H1 (cell line): ENCODE data around the gene DCP2. TPM values are rescaled to one million over a fixed set of nuclear protein-coding genes. Genes with fewer than 3 reads are reported as not detected.

Experiments used
- CTCF ChIA-PET: fragments of 300-600 bp; sonication (Branson Sonifier 250); formaldehyde crosslinking; loops from one replicate; lab custom pipeline; 2021; ENCODE audit not compliant: partially characterized antibody; lab: Charles Lee
- POLR2A ChIA-PET: fragments of 300-600 bp; sonication (Branson Sonifier 250); formaldehyde crosslinking; loops from one replicate; lab custom pipeline; 2021; ENCODE audit warnings: inconsistent platforms; ENCODE audit not compliant: partially characterized antibody; lab: Charles Lee
- DNase-seq, 2 experiments: peaks; one replicate each; pipeline versions ENCODE4 v3.0.0 to v3.0.0-alpha.2; 2010 to 2022; ENCODE audit warnings: low spot score in 2 of 2, low read depth in 1 of 2, mixed read lengths in 1 of 2
- FAIRE-seq: peaks from 2 replicates; lab custom pipeline; 2011; peaks lifted over from hg19 to GRCh38; lab: Jason Lieb, UNC
- H2AFZ ChIP-seq: 2 replicates; pipeline ENCODE4 v1.8.1; 2012; ENCODE audit warnings: low read length, inconsistent platforms
- H2AK5ac ChIP-seq: 2 replicates; pipeline ENCODE4 v1.6.1; 2013; ENCODE audit warnings: low read depth, low read length
- H2BK120ac ChIP-seq: replicated peaks from 2 replicates; pipeline ENCODE3; 2013; ENCODE audit warnings: low read depth, low read length, inconsistent platforms
- H2BK12ac ChIP-seq: 2 replicates; pipeline ENCODE4 v1.6.1; 2013; ENCODE audit warnings: low read depth, low read length
- H2BK15ac ChIP-seq: 2 replicates; pipeline ENCODE4 v1.6.1; 2013; ENCODE audit warnings: low read length
- H2BK20ac ChIP-seq: 2 replicates; pipeline ENCODE4 v1.6.1; 2013; ENCODE audit warnings: low read length
- H2BK5ac ChIP-seq: 2 replicates; pipeline ENCODE4 v1.6.1; 2013; ENCODE audit warnings: low read depth, low read length
- H3K14ac ChIP-seq: 2 replicates; pipeline ENCODE4 v1.6.1; 2013; ENCODE audit warnings: inconsistent platforms; ENCODE audit not compliant: insufficient read length
- H3K18ac ChIP-seq: 2 replicates; pipeline ENCODE4 v1.6.1; 2013; ENCODE audit warnings: low read length; ENCODE audit errors: extremely low read depth
- H3K23ac ChIP-seq: 2 replicates; pipeline ENCODE4 v1.6.1; 2013; ENCODE audit warnings: inconsistent platforms; ENCODE audit not compliant: insufficient read length
- H3K23me2 ChIP-seq: 2 replicates; pipeline ENCODE4 v1.6.1; 2013; ENCODE audit warnings: low read depth, low read length
- H3K27ac ChIP-seq: 2 replicates; pipeline ENCODE4 v1.6.1; 2011; ENCODE audit warnings: low read depth, low read length, inconsistent platforms
- H3K27me3 ChIP-seq, 4 experiments: replicated peaks in 1 of 4; 1 replicate in 1 of 4; 2 replicates in 3 of 4; pipeline versions ENCODE4 v1.6.1 to v1.8.1; 2011 to 2013; ENCODE audit warnings: low read length in 3 of 4, mild to moderate bottlenecking in 3 of 4, inconsistent platforms in 2 of 4, mixed read lengths in 2 of 4, moderate library complexity in 1 of 4; ENCODE audit not compliant: control insufficient read depth in 3 of 4, insufficient read depth in 3 of 4; ENCODE audit errors: extremely low read depth in 1 of 4
- H3K36me3 ChIP-seq, 4 experiments: 2 replicates each; pipeline versions ENCODE4 v1.6.1 to v1.8.1; 2011 to 2013; ENCODE audit warnings: mild to moderate bottlenecking in 4 of 4, low read length in 3 of 4, moderate library complexity in 2 of 4, control low read depth in 1 of 4, inconsistent platforms in 1 of 4; ENCODE audit not compliant: insufficient read depth in 4 of 4, control insufficient read depth in 2 of 4
- H3K4ac ChIP-seq: replicated peaks from 2 replicates; pipeline ENCODE3; 2013; ENCODE audit warnings: low read length, low read depth, mixed read lengths, inconsistent platforms; ENCODE audit not compliant: insufficient read length
- H3K4me1 ChIP-seq, 4 experiments: replicated peaks in 1 of 4; 1 replicate in 1 of 4; 2 replicates in 3 of 4; pipeline versions ENCODE4 v1.6.1 to v1.8.1; 2011 to 2013; ENCODE audit warnings: low read length in 3 of 4, inconsistent platforms in 2 of 4, mixed read lengths in 1 of 4; ENCODE audit not compliant: insufficient read depth in 4 of 4, control insufficient read depth in 3 of 4
- H3K4me2 ChIP-seq, 2 experiments: 2 replicates each; pipeline versions ENCODE4 v1.6.1 to v1.8.1; 2011 to 2013; ENCODE audit warnings: low read depth in 2 of 2, low read length in 2 of 2, control low read depth in 1 of 2, inconsistent platforms in 1 of 2, mild to moderate bottlenecking in 1 of 2; ENCODE audit not compliant: insufficient read depth in 1 of 2
- H3K4me3 ChIP-seq, 4 experiments: fragments of 200-600, 300-600 bp in 1 of 4; sonication (generic), shearing (Covaris generic), sonication (Bioruptor Twin) in 1 of 4; 2 replicates each; pipeline versions ENCODE4 v1.5.1 to v1.8.1; 2011 to 2016; ENCODE audit warnings: low read length in 4 of 4, low read depth in 3 of 4, control low read depth in 2 of 4, inconsistent platforms in 2 of 4, mild to moderate bottlenecking in 2 of 4, mixed read lengths in 1 of 4, moderate library complexity in 1 of 4; ENCODE audit not compliant: insufficient read depth in 2 of 4; ENCODE audit errors: extremely low read depth in 1 of 4
- H3K56ac ChIP-seq: replicated peaks from 2 replicates; pipeline ENCODE3; 2013; ENCODE audit warnings: low read depth, mild to moderate bottlenecking, mixed read lengths, low read length, inconsistent platforms; ENCODE audit not compliant: insufficient read length
- H3K79me1 ChIP-seq: 2 replicates; pipeline ENCODE4 v1.6.1; 2013; ENCODE audit warnings: low read depth, low read length, control low read depth
- H3K79me2 ChIP-seq, 2 experiments: 2 replicates each; pipeline versions ENCODE4 v1.6.1 to v1.8.1; 2012 to 2013; ENCODE audit warnings: low read length in 2 of 2, mild to moderate bottlenecking in 2 of 2, inconsistent platforms in 1 of 2; ENCODE audit not compliant: insufficient read depth in 2 of 2, control insufficient read depth in 1 of 2
- H3K9ac ChIP-seq, 4 experiments: replicated peaks in 1 of 4; 1 replicate in 1 of 4; 2 replicates in 3 of 4; pipeline versions ENCODE4 v1.6.1 to v1.8.1; 2011 to 2013; ENCODE audit warnings: low read depth in 3 of 4, low read length in 3 of 4, control low read depth in 2 of 4, mild to moderate bottlenecking in 2 of 4, moderate library complexity in 2 of 4, inconsistent platforms in 1 of 4; ENCODE audit errors: extremely low read depth in 1 of 4
- H3K9me3 ChIP-seq, 2 experiments: 2 replicates each; pipeline versions ENCODE4 v1.6.1 to v1.8.1; 2012 to 2013; ENCODE audit warnings: mild to moderate bottlenecking in 2 of 2, moderate library complexity in 2 of 2, control low read depth in 1 of 2, inconsistent platforms in 1 of 2, low read depth in 1 of 2, low read length in 1 of 2, mixed read lengths in 1 of 2; ENCODE audit not compliant: insufficient read depth in 2 of 2
- H4K20me1 ChIP-seq, 2 experiments: replicated peaks in 1 of 2; 2 replicates each; pipeline versions ENCODE3 to v1.8.1; 2011 to 2013; ENCODE audit warnings: inconsistent platforms in 2 of 2, low read length in 2 of 2, mild to moderate bottlenecking in 1 of 2; ENCODE audit not compliant: insufficient read depth in 2 of 2, control insufficient read depth in 1 of 2
- H4K5ac ChIP-seq: 2 replicates; pipeline ENCODE4 v1.6.1; 2013; ENCODE audit warnings: low read length, low read depth, mixed read lengths, inconsistent platforms; ENCODE audit not compliant: insufficient read length
- H4K8ac ChIP-seq: 2 replicates; pipeline ENCODE4 v1.8.0; 2013; ENCODE audit warnings: mild to moderate bottlenecking, moderate library complexity, low read length, inconsistent platforms; ENCODE audit not compliant: insufficient read depth; ENCODE audit errors: extremely low read depth
- H4K91ac ChIP-seq: replicated peaks from 2 replicates; pipeline ENCODE3; 2013; ENCODE audit warnings: low read length, mixed read lengths, inconsistent platforms; ENCODE audit not compliant: insufficient read length
- CEBPB ChIP-seq: IDR thresholded peaks from 2 replicates; pipeline ENCODE4 v1.6.1; 2012; ENCODE audit warnings: low read depth, low read length
- KDM5A ChIP-seq: fragments of 200-600 bp; IDR thresholded peaks from 2 replicates; pipeline ENCODE4 v1.7.1; 2012; ENCODE audit warnings: mild to moderate bottlenecking, low read length, inconsistent platforms, mixed read lengths
- POLR2AphosphoS5 ChIP-seq: IDR thresholded peaks from 2 replicates; pipeline ENCODE4 v1.6.1; 2011; ENCODE audit warnings: low read depth, low read length
- YY1 ChIP-seq: IDR thresholded peaks from 2 replicates; pipeline ENCODE4 v1.6.1; 2011; ENCODE audit warnings: low read depth, mild to moderate bottlenecking, low read length
- WGBS, 2 experiments: shearing (Covaris generic) in 1 of 2; methylation state at CpG; one replicate each; pipeline versions ENCODE4 v1.1.6 to v1.1.7; 2013 to 2015; ENCODE audit warnings: low lambda C conversion rate in 2 of 2, mixed read lengths in 2 of 2, inconsistent platforms in 1 of 2, low coverage in 1 of 2, missing lambda C conversion rate in 1 of 2; ENCODE audit not compliant: insufficient replicate concordance in 2 of 2, insufficient coverage in 1 of 2, insufficient read length in 1 of 2; ENCODE audit errors: extremely low coverage in 1 of 2, missing lambda C conversion rate in 1 of 2; 5-methylcytosine and 5-hydroxymethylcytosine counted together
- polyA plus RNA-seq, 7 experiments: library from polyadenylated mRNA; depleted of rRNA in 3 of 7; stranded (reverse) in 5 of 7; unstranded in 2 of 7; fragments of >200 nt in 5 of 7; fragments of 200-250 nt in 2 of 7; gene quantifications; 1 replicate in 5 of 7; 2 replicates in 1 of 7; 4 replicates in 1 of 7; pipeline versions ENCODE4 v1.2.1 to v1.2.3, GENCODE V29; 2011 to 2013; ENCODE audit warnings: missing spikeins in 2 of 7, mixed read lengths in 2 of 7
- total RNA-seq: library from RNA; stranded (reverse); fragmentation: NEBNext Ultra II Directional; extraction: Animal tissue kit (Norgen Biotek cat#: 25700); gene quantifications from 2 replicates; pipeline ENCODE4 v1.2.1, GENCODE V29; 2021

The DCP2 gene
- total and polyA plus RNA-seq, 2 of the 8 experiments (the other 6 are each of a cell fraction or from before 2014, with no cell fraction given): 14.4 to 162 TPM

- H3K4me3 ChIP-seq: no peak overlapping the region
- H3K36me3 ChIP-seq: peaks cover 0 to 7% (median 0%) of the 10 kb centered on the region in 4 experiments; a peak in 2 of 8 replicates
- CTCF ChIA-PET: interaction anchor here (0.6 to 2.5 kb wide), 8 partner anchors 13 to 561 kb away, joined by 3 to 12 read pairs (median 4); no protein-coding TSS in a partner anchor
- H3K56ac ChIP-seq: no peak overlapping the region
- FAIRE-seq: no peak
- H2BK120ac ChIP-seq: no peak overlapping the region
- no peak overlapping the region for H3K27ac ChIP-seq
- H3K9ac ChIP-seq: no peak overlapping the region
- no peak overlapping the region for H2BK15ac ChIP-seq
- H4K8ac ChIP-seq: no peak overlapping the region
- TF ChIP-seq POLR2AphosphoS5: no peak
- no peak for TF ChIP-seq KDM5A
- no peak for TF ChIP-seq CEBPB
- TF ChIP-seq YY1: no peak
- TF ChIP-seq, all 59 proteins: peak for 0
- H3K23me2 ChIP-seq: no peaks in the 10 kb centered on the region
- no peak overlapping the region for H3K4ac ChIP-seq
- no peak overlapping the region for H3K18ac ChIP-seq
- H3K4me2 ChIP-seq: no peak overlapping the region
- H2BK20ac ChIP-seq: no peak overlapping the region
- no peaks in the 10 kb centered on the region for H3K27me3 ChIP-seq
- no peaks in the 10 kb centered on the region for H3K79me2 ChIP-seq
- no peak overlapping the region for H3K23ac ChIP-seq
- H2AK5ac ChIP-seq: no peak overlapping the region
- H4K5ac ChIP-seq: no peak overlapping the region
- DNase-seq: no peak
- H2BK12ac ChIP-seq: no peak overlapping the region
- H2AFZ ChIP-seq: no peak overlapping the region
- no peak overlapping the region for H2BK5ac ChIP-seq
- no peak overlapping the region for H3K14ac ChIP-seq
- H4K20me1 ChIP-seq: no peaks in the 10 kb centered on the region
- no peaks in the 10 kb centered on the region for H3K79me1 ChIP-seq
- no peaks in the 10 kb centered on the region for H3K4me1 ChIP-seq
- no peak overlapping the region for H4K91ac ChIP-seq
- WGBS, 2 experiments: 95% methylated on average over 11 of the region's 11 CpGs; no CpG with 5 or more reads in 1 of the 2 experiments
- POLR2A ChIA-PET: no interaction called here
- H3K9me3 ChIP-seq: no peaks in the 10 kb centered on the region
These were observed 68.3 kb downstream of the DCP2 start for GRCh38 chr5:113044776-113045465.
